GM19043 (cell line): ENCODE measurements around the gene ABLIM1.

ENCODE experiments used
- ATAC-seq: cut with Tn5 transposase; IDR thresholded peaks from one replicate; pipeline ENCODE4 v1.9.1; 2021; ENCODE audit warnings: low read depth; ENCODE audit not compliant: unreplicated experiment

The ABLIM1 gene

GRCh38 chr10:114680543-114681117 is 22.6 kb upstream of the ABLIM1 start:
- ATAC-seq, result no peak

GRCh38 chr10:114679552-114679951 is 21.5 kb upstream of the ABLIM1 start:
- ATAC-seq, result no peak

GRCh38 chr10:114678820-114679219 is 20.7 kb upstream of the ABLIM1 start:
- ATAC-seq, result no peak

GRCh38 chr10:114678336-114678735 is 20.3 kb upstream of the ABLIM1 start:
- ATAC-seq, result no peak

GRCh38 chr10:114674346-114674745 is 16.3 kb upstream of the ABLIM1 start:
- no peak for ATAC-seq

GRCh38 chr10:114669648-114670047 is 11.6 kb upstream of the ABLIM1 start:
- no peak for ATAC-seq

- no peak for ATAC-seq
Observed at GRCh38 chr10:114668375-114669080, 10.5 kb upstream of the ABLIM1 start.

- no peak for ATAC-seq
Observed at GRCh38 chr10:114665873-114666272, 7.8 kb upstream of the ABLIM1 start.

- ATAC-seq, result no peak
Observed at GRCh38 chr10:114665406-114665805, 7.3 kb upstream of the ABLIM1 start.

- no peak for ATAC-seq
Observed at GRCh38 chr10:114664127-114664526, 6.1 kb upstream of the ABLIM1 start.

- ATAC-seq, result no peak
Observed at GRCh38 chr10:114663626-114664025, 5.6 kb upstream of the ABLIM1 start.

- no peak for ATAC-seq
Observed at GRCh38 chr10:114662646-114663217, 4.7 kb upstream of the ABLIM1 start.

- ATAC-seq, result no peak
Observed at GRCh38 chr10:114661212-114661880, 3.3 kb upstream of the ABLIM1 start.

- no peak for ATAC-seq
Observed at GRCh38 chr10:114655671-114656070, 2.4 kb downstream of the ABLIM1 start.

- no peak for ATAC-seq
Observed at GRCh38 chr10:114654822-114655575, 3.1 kb downstream of the ABLIM1 start.

- ATAC-seq, result no peak
Observed at GRCh38 chr10:114653926-114654325, 4.1 kb downstream of the ABLIM1 start.

GRCh38 chr10:114652402-114653368 is 5.4 kb downstream of the ABLIM1 start:
- ATAC-seq, result no peak

GRCh38 chr10:114650831-114651230 is 7.2 kb downstream of the ABLIM1 start:
- no peak for ATAC-seq

GRCh38 chr10:114650266-114650665 is 7.8 kb downstream of the ABLIM1 start:
- no peak for ATAC-seq
